IMR-90 (cell line): Measurements from ENCODE around the gene CUTC. TPM values are rescaled to one million over a fixed set of nuclear protein-coding genes. Genes with fewer than 3 reads are reported as not detected.

Experiments
- ATAC-seq: fragments of 200-7000 bp; cut with Tn5 transposase; 2 replicates; pipeline ENCODE4 v1.9.1; 2020; ENCODE audit warnings: low read depth, mild to moderate bottlenecking, moderate library complexity
- BruUV-seq: library from RNA; stranded (reverse); fragments of 400-500 nt; replicated peaks from 2 replicates; lab custom pipeline; 2021; lab: Mats Ljungman, UMichigan
- CTCF ChIA-PET: fragments of 300-600 bp; formaldehyde crosslinking; extraction: SDS; loops from one replicate; lab custom pipeline; 2021; ENCODE audit warnings: antibody characterized with exemption; lab: Yijun Ruan, JAX
- POLR2A ChIA-PET: fragments of 300-600 bp; sonication (Branson Sonifier 250); formaldehyde crosslinking; loops from one replicate; lab custom pipeline; 2022; ENCODE audit warnings: antibody characterized with exemption; ENCODE audit not compliant: unreplicated experiment; lab: Charles Lee
- DNase-seq: peaks from one replicate; pipeline ENCODE4 v3.0.0; 2013
- H2AFZ ChIP-seq: replicated peaks from 2 replicates; pipeline ENCODE3; 2013; ENCODE audit warnings: low read length, mild to moderate bottlenecking; ENCODE audit not compliant: poor library complexity
- H2AK5ac ChIP-seq: 2 replicates; pipeline ENCODE4 v1.6.1; 2013; ENCODE audit warnings: low read depth, low read length, inconsistent platforms
- H2AK9ac ChIP-seq: replicated peaks from 2 replicates; pipeline ENCODE3; 2013; ENCODE audit warnings: mild to moderate bottlenecking, low read depth, low read length, moderate library complexity; ENCODE audit not compliant: poor library complexity
- H2BK120ac ChIP-seq: 2 replicates; pipeline ENCODE4 v1.6.1; 2013; ENCODE audit warnings: low read depth, low read length, inconsistent platforms
- H2BK15ac ChIP-seq: 3 replicates; pipeline ENCODE4 v1.6.1; 2013; ENCODE audit warnings: low read depth, low read length, inconsistent platforms
- H2BK20ac ChIP-seq: 2 replicates; pipeline ENCODE4 v1.6.1; 2013; ENCODE audit warnings: low read depth, mild to moderate bottlenecking, inconsistent platforms, low read length, moderate library complexity
- H2BK5ac ChIP-seq: 2 replicates; pipeline ENCODE4 v1.6.1; 2013; ENCODE audit warnings: mild to moderate bottlenecking, low read depth, low read length, inconsistent platforms; ENCODE audit not compliant: poor library complexity, severe bottlenecking
- H3K14ac ChIP-seq: replicated peaks from 2 replicates; pipeline ENCODE4 v1.6.1; 2013; ENCODE audit warnings: low read depth, low read length, inconsistent platforms
- H3K18ac ChIP-seq: 2 replicates; pipeline ENCODE4 v1.6.1; 2013; ENCODE audit warnings: low read depth, low read length, control low read depth
- H3K23ac ChIP-seq: 2 replicates; pipeline ENCODE4 v1.6.1; 2013; ENCODE audit warnings: low read depth, low read length, inconsistent platforms
- H3K27ac ChIP-seq: 2 replicates; pipeline ENCODE4 v1.5.1; 2013; ENCODE audit warnings: mild to moderate bottlenecking, control low read depth, low read length; ENCODE audit not compliant: insufficient read depth
- H3K27me3 ChIP-seq: 2 replicates; pipeline ENCODE4 v1.6.1; 2013; ENCODE audit warnings: low read length; ENCODE audit not compliant: control insufficient read depth, insufficient read depth
- H3K36me3 ChIP-seq: 2 replicates; pipeline ENCODE4 v1.6.1; 2013; ENCODE audit warnings: low read length, mixed read lengths; ENCODE audit not compliant: control insufficient read depth, insufficient read depth
- H3K4ac ChIP-seq: 2 replicates; pipeline ENCODE4 v1.6.1; 2013; ENCODE audit warnings: low read depth, low read length, inconsistent platforms
- H3K4me1 ChIP-seq: 2 replicates; pipeline ENCODE4 v1.6.1; 2013; ENCODE audit warnings: low read length, mixed read lengths; ENCODE audit not compliant: control insufficient read depth, insufficient read depth
- H3K4me2 ChIP-seq: 2 replicates; pipeline ENCODE4 v1.6.1; 2013; ENCODE audit warnings: low read depth, mild to moderate bottlenecking, control low read depth, low read length, moderate library complexity
- H3K4me3 ChIP-seq: 2 replicates; pipeline ENCODE4 v1.5.1; 2013; ENCODE audit warnings: low read depth, mild to moderate bottlenecking, control low read depth, low read length, moderate library complexity; ENCODE audit not compliant: insufficient read depth
- H3K56ac ChIP-seq: 2 replicates; pipeline ENCODE4 v1.6.1; 2013; ENCODE audit warnings: low read length, inconsistent platforms; ENCODE audit not compliant: insufficient read depth; ENCODE audit errors: extremely low read depth
- H3K79me1 ChIP-seq, 2 experiments: 2 replicates each; pipeline ENCODE4 v1.6.1; 2013; ENCODE audit warnings: low read length in 2 of 2, inconsistent platforms in 1 of 2, low read depth in 1 of 2
- H3K9ac ChIP-seq: 2 replicates; pipeline ENCODE4 v1.6.1; 2013; ENCODE audit warnings: low read depth, low read length, control low read depth
- H3K9me1 ChIP-seq: 2 replicates; pipeline ENCODE4 v1.6.1; 2013; ENCODE audit warnings: low read length, inconsistent platforms; ENCODE audit not compliant: insufficient read depth
- H3K9me3 ChIP-seq: 2 replicates; pipeline ENCODE4 v1.6.1; 2013; ENCODE audit warnings: low read length; ENCODE audit not compliant: control insufficient read depth, insufficient read depth
- H4K20me1 ChIP-seq: 2 replicates; pipeline ENCODE4 v1.6.1; 2013; ENCODE audit warnings: low read length, inconsistent platforms; ENCODE audit not compliant: insufficient read depth
- H4K5ac ChIP-seq: 2 replicates; pipeline ENCODE4 v1.6.1; 2013; ENCODE audit warnings: mild to moderate bottlenecking, low read depth, low read length, control low read depth
- H4K8ac ChIP-seq, 2 experiments: 2 replicates each; pipeline ENCODE4 v1.6.1; 2013; ENCODE audit warnings: low read depth in 2 of 2, low read length in 2 of 2, control low read depth in 1 of 2, inconsistent platforms in 1 of 2
- H4K91ac ChIP-seq: 2 replicates; pipeline ENCODE4 v1.6.1; 2013; ENCODE audit warnings: low read depth, low read length, inconsistent platforms; ENCODE audit not compliant: insufficient read depth
- BHLHE40 ChIP-seq: fragments of 150-350 bp; IDR thresholded peaks from 2 replicates; pipeline ENCODE4 v1.6.1; 2016; ENCODE audit warnings: mild to moderate bottlenecking, low read depth, low read length
- CEBPB ChIP-seq: IDR thresholded peaks from 2 replicates; pipeline ENCODE4 v1.6.1; 2012; ENCODE audit warnings: low read depth, low read length, improper control_type of control experiment
- CHD1 ChIP-seq: IDR thresholded peaks from 2 replicates; pipeline ENCODE4 v1.6.1; 2012; ENCODE audit warnings: low read depth, low read length, improper control_type of control experiment
- CTCF ChIP-seq: conservative IDR thresholded peaks from 2 replicates; pipeline ENCODE4 v1.5.1; 2012; ENCODE audit warnings: mild to moderate bottlenecking, low read depth, low read length, improper control_type of control experiment
- FOS ChIP-seq: fragments of 150-350 bp; IDR thresholded peaks from 2 replicates; pipeline ENCODE4 v1.6.1; 2016; ENCODE audit warnings: low read depth, low read length
- MAFK ChIP-seq: IDR thresholded peaks from 2 replicates; pipeline ENCODE4 v1.6.1; 2012; ENCODE audit warnings: low read depth, low read length, improper control_type of control experiment
- MAZ ChIP-seq: IDR thresholded peaks from 2 replicates; pipeline ENCODE4 v1.6.1; 2012; ENCODE audit warnings: low read depth, mild to moderate bottlenecking, low read length, improper control_type of control experiment, moderate library complexity, borderline replicate concordance
- MXI1 ChIP-seq: IDR thresholded peaks from 2 replicates; pipeline ENCODE4 v1.6.1; 2012; ENCODE audit warnings: low read depth, mild to moderate bottlenecking, low read length, moderate library complexity, borderline replicate concordance
- NFE2L2 ChIP-seq: fragments of 150-350 bp; IDR thresholded peaks from 2 replicates; pipeline ENCODE4 v1.6.1; 2016; ENCODE audit warnings: low read depth, mild to moderate bottlenecking, low read length
- POLR2A ChIP-seq: IDR thresholded peaks from 2 replicates; pipeline ENCODE4 v1.6.1; 2012; ENCODE audit warnings: mild to moderate bottlenecking, low read depth, low read length
- RAD21 ChIP-seq: IDR thresholded peaks from 2 replicates; pipeline ENCODE4 v1.6.1; 2012; ENCODE audit warnings: low read length, improper control_type of control experiment
- RCOR1 ChIP-seq: IDR thresholded peaks from 2 replicates; pipeline ENCODE4 v1.6.1; 2012; ENCODE audit warnings: mild to moderate bottlenecking, low read length, improper control_type of control experiment; ENCODE audit not compliant: insufficient replicate concordance
- RFX5 ChIP-seq: IDR thresholded peaks from 2 replicates; pipeline ENCODE4 v1.8.0; 2012; ENCODE audit warnings: low read depth, mild to moderate bottlenecking, low read length, moderate library complexity
- SMC3 ChIP-seq: fragments of 150-350 bp; IDR thresholded peaks from 2 replicates; pipeline ENCODE4 v1.6.1; 2016; ENCODE audit warnings: low read depth, mild to moderate bottlenecking, antibody characterized with exemption, low read length, moderate library complexity
- WGBS, 2 experiments: methylation state at CpG; one replicate each; pipeline versions ENCODE4 v1.1.5 to v1.1.7; 2013; ENCODE audit warnings: missing lambda C conversion rate in 2 of 2; ENCODE audit not compliant: insufficient read length in 1 of 2; ENCODE audit errors: extremely low coverage in 2 of 2; 5-methylcytosine and 5-hydroxymethylcytosine counted together
- dilution Hi-C: fragments of 300-500 bp; cut with HindIII; formaldehyde crosslinking; loops from one replicate; pipeline ENCODE4 v1.14.3; 2018; ENCODE audit warnings: low sequenced_read_pairs; ENCODE audit not compliant: unreplicated experiment
- in situ Hi-C: fragments of 300-500 bp; cut with MboI; formaldehyde crosslinking; loops from 3 replicates; pipeline ENCODE4 v1.14.3; 2019; ENCODE audit warnings: low sequenced_read_pairs, inconsistent platforms, mixed read lengths
- intact Hi-C: fragments of 100-400 bp; cut with micrococcal nuclease; formaldehyde crosslinking; loops from 2 replicates; pipeline ENCODE4 v1.10.0; 2022
- polyA plus RNA-seq, 3 experiments: library from polyadenylated mRNA; depleted of rRNA; stranded (reverse); fragments of >200 nt; gene quantifications; 2 replicates each; pipeline ENCODE4 v1.2.3, GENCODE V29; 2012; ENCODE audit warnings: low replicate concordance in 1 of 3
- total RNA-seq: library from RNA; depleted of rRNA; stranded (reverse); fragments of >200 nt; gene quantifications from 2 replicates; pipeline ENCODE4 v1.2.3, GENCODE V29; 2012
- TF ChIP-seq, protein P1 (sequence below): fragments of 150-350 bp; IDR thresholded peaks from 2 replicates; pipeline ENCODE4 v1.6.1; 2016; ENCODE audit warnings: low read depth, mild to moderate bottlenecking, low read length, moderate library complexity, borderline replicate concordance
- TF ChIP-seq, protein P2 (sequence below): fragments of 150-350 bp; IDR thresholded peaks from 2 replicates; pipeline ENCODE4 v1.6.1; 2017; ENCODE audit warnings: mild to moderate bottlenecking, antibody characterized with exemption, low read length, low read depth

The CUTC gene
- total and polyA plus RNA-seq, 2 of the 4 experiments (the other 2 are of a cell fraction): 7.0 to 10.2 TPM

DNA sequence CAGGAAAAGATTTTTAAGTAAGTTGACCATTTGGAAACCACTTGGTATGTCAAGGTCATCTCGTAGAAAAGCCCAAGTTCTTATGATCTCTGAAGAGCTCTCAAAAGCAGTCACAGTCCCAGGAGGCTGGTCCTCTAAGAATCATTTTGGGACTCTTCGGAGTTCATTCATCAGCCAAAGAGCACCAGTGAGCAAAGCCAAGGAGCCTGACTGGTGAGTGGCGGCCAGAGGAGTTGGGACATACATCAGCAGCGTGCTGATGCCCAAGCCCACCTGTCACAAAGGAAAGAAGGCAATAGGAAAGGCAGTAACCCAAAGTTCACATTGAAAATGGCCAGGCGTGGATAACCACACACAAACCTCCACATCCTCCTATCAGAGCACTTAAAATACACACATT, 17.6 kb upstream of the CUTC start:
- peaks cover 3 to 9% of the 10 kb centered on the region in 2 experiments; a peak in 1 of 4 replicates for H3K79me1 ChIP-seq
- in situ Hi-C loops: loop anchor here (5.0 to 10.0 kb wide), 3 partner anchors 87 to 280 kb away; partner anchors contain the start of gene GOT1
- CTCF ChIA-PET: interaction anchor here (0.6 to 0.7 kb wide), 2 partner anchors 47 to 1292 kb away, joined by 4 to 9 read pairs; no protein-coding TSS in a partner anchor

More for the DNA sequence above, 17.6 kb upstream of the CUTC start:
- H3K4ac ChIP-seq: no peak overlapping the region
- H3K9me3 ChIP-seq: no peaks in the 10 kb centered on the region
- no peak overlapping the region for H3K23ac ChIP-seq
- no peak overlapping the region for H3K18ac ChIP-seq
- H2AFZ ChIP-seq: no peak overlapping the region
- DNase-seq: no peak
- no peak overlapping the region for H2BK5ac ChIP-seq
- H2BK20ac ChIP-seq: no peak overlapping the region
- peaks cover 6% of the 10 kb centered on the region; the same call in 1 of the 2 replicates for H3K4me1 ChIP-seq
- no peak overlapping the region for H4K5ac ChIP-seq
- no peaks in the 10 kb centered on the region for H3K27me3 ChIP-seq
- H3K9ac ChIP-seq: no peak overlapping the region
- H4K91ac ChIP-seq: no peak overlapping the region
- H2AK9ac ChIP-seq: no peak overlapping the region
- no peak overlapping the region for H3K27ac ChIP-seq
- peaks cover 2% of the 10 kb centered on the region; the same call in 1 of the 2 replicates for H3K9me1 ChIP-seq
- no peak overlapping the region for H2BK120ac ChIP-seq
- dilution Hi-C loops (no loop called here), intact Hi-C loops (loop anchor here (5.0 kb wide), 1 partner anchor 282 kb away; the partner anchor contains the start of gene GOT1)
- H4K8ac ChIP-seq: no peak overlapping the region
- POLR2A ChIA-PET: no interaction called here
- no peak overlapping the region for H3K14ac ChIP-seq
- no peak overlapping the region for H3K56ac ChIP-seq
- WGBS, 2 experiments: 100% methylated on average over 1 of the region's 5 CpGs; no CpG with 5 or more reads in 1 of the 2 experiments
- H3K4me3 ChIP-seq: no peak overlapping the region
- H3K36me3 ChIP-seq: peaks cover 29% of the 10 kb centered on the region
- H4K20me1 ChIP-seq: no peaks in the 10 kb centered on the region
- no peak overlapping the region for H3K4me2 ChIP-seq
- no peak for TF ChIP-seq CHD1
- TF ChIP-seq MXI1: no peak
- no peak for TF ChIP-seq MAFK
- TF ChIP-seq CTCF: no peak
- TF ChIP-seq MAZ: no peak
- TF ChIP-seq CEBPB: no peak
- TF ChIP-seq RCOR1: no peak
- no peak for TF ChIP-seq NFE2L2
- TF ChIP-seq, protein P1, sequence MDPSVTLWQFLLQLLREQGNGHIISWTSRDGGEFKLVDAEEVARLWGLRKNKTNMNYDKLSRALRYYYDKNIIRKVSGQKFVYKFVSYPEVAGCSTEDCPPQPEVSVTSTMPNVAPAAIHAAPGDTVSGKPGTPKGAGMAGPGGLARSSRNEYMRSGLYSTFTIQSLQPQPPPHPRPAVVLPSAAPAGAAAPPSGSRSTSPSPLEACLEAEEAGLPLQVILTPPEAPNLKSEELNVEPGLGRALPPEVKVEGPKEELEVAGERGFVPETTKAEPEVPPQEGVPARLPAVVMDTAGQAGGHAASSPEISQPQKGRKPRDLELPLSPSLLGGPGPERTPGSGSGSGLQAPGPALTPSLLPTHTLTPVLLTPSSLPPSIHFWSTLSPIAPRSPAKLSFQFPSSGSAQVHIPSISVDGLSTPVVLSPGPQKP: no peak
- no peak for TF ChIP-seq RFX5
- no peak for TF ChIP-seq RAD21
- TF ChIP-seq SMC3: no peak
- TF ChIP-seq, protein P2, sequence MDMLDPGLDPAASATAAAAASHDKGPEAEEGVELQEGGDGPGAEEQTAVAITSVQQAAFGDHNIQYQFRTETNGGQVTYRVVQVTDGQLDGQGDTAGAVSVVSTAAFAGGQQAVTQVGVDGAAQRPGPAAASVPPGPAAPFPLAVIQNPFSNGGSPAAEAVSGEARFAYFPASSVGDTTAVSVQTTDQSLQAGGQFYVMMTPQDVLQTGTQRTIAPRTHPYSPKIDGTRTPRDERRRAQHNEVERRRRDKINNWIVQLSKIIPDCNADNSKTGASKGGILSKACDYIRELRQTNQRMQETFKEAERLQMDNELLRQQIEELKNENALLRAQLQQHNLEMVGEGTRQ: no peak
- no peak for TF ChIP-seq BHLHE40
- TF ChIP-seq FOS: no peak
- TF ChIP-seq POLR2A: no peak
- H2AK5ac ChIP-seq: no peak overlapping the region
- ATAC-seq: no peak
- no TSS peak for BruUV-seq
- H2BK15ac ChIP-seq: no peak overlapping the region
